ENCODE results near the gene TH.

The TH gene

DNA sequence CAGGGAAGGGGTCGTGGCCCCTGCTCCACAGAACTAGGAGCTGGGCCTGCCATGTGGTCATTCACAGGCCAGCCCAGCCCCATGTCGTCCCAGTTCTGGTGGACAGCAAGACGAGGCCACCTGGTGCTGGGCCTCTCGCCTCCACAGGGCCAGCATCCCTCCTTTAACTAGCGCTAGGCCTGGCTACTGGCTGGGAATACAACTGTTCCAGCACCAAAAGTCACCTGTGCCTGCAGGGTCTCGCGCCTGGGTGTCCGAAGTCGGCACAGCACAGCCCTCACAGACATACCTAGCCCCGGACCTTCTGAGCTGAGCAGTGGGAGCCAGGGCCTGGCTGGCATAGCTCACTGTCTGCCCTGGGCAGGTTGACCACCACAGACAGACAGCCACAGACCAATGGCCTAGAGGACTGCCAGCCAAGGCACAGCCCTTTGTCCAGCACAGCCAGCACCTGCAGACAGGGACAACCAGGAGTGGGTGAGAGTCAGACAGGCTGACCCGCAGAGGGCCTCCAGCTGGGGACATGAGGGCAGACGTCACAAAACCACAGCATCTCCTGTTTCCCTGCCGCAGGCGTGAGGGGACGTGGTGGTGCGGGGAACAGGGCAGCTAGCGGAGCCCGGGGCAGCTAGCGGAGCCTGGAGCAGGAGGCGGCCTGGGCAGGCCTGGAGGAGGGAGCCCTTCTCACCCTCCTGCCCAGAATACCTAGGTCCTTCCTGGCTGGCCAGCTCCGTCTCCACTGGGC lies 27.2 kb upstream of the TH start:
- H3K27ac ChIP-seq = no peak overlapping the region
- no peak for TF ChIP-seq ZFX (IDR thresholded peaks at IDR 0.05; ENCODE audit: borderline replicate concordance)
- TF ChIP-seq, protein P1, sequence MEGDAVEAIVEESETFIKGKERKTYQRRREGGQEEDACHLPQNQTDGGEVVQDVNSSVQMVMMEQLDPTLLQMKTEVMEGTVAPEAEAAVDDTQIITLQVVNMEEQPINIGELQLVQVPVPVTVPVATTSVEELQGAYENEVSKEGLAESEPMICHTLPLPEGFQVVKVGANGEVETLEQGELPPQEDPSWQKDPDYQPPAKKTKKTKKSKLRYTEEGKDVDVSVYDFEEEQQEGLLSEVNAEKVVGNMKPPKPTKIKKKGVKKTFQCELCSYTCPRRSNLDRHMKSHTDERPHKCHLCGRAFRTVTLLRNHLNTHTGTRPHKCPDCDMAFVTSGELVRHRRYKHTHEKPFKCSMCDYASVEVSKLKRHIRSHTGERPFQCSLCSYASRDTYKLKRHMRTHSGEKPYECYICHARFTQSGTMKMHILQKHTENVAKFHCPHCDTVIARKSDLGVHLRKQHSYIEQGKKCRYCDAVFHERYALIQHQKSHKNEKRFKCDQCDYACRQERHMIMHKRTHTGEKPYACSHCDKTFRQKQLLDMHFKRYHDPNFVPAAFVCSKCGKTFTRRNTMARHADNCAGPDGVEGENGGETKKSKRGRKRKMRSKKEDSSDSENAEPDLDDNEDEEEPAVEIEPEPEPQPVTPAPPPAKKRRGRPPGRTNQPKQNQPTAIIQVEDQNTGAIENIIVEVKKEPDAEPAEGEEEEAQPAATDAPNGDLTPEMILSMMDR (IDR thresholded peaks at IDR 0.05) = no peak

- no peak overlapping the region for H3K27ac ChIP-seq
- TF ChIP-seq ZFX (IDR thresholded peaks at IDR 0.05; ENCODE audit: borderline replicate concordance) = no peak
- TF ChIP-seq, protein P1 (IDR thresholded peaks at IDR 0.05) = no peak
Measured at GRCh38 chr11:2197771-2198520, 26.3 kb upstream of the TH start.

DNA sequence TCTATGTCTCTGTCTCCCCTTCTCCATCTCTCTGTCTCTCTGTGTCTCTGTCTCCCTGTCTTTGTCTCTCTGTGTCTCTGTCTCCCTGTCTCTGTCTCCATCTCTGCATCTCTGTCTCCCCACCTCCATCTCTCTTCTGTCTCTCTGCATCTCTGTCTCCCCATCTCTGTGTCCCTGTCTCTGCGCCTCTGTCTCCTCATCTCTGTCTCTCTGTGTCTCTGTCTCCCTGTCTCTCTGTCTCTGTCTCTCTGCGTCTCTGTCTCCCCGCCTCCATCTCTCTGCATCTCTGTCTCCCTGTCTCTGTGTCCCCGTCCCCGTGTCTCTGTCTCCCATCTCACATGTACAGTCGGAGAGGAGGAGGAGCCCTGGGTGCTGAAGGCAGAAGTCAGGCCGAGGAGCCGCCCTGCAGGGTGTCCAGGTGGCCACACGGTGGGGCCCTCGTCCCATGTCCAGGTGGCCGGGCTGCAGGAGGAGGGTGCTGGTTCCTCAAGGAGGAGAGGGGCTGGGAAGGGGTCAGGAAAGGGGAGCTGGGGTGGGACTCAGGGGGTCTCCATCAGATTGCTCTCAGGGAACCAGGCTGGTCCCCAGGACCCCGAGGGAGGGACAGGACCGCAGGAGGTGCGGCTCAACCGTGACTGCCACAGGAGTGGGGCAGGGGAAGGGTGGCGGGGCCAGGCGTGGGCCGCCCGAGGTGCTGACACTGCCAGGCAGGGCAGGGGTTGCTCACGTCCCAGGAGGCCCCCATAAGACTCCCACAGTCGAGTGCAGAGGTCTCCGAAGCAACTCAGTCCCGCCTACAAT lies 25.6 kb upstream of the TH start:
- no peak overlapping the region for H3K27ac ChIP-seq
- TF ChIP-seq ZFX (IDR thresholded peaks at IDR 0.05; ENCODE audit: borderline replicate concordance) = no peak
- TF ChIP-seq, protein P1 (IDR thresholded peaks at IDR 0.05) = peak; percentile 91

- TF ChIP-seq ZFX (IDR thresholded peaks at IDR 0.05; ENCODE audit: borderline replicate concordance) = no peak
- TF ChIP-seq, protein P1 (IDR thresholded peaks at IDR 0.05) = no peak
- H3K27ac ChIP-seq = no peak overlapping the region
Measured at GRCh38 chr11:2195756-2196088, 24.1 kb upstream of the TH start.

DNA sequence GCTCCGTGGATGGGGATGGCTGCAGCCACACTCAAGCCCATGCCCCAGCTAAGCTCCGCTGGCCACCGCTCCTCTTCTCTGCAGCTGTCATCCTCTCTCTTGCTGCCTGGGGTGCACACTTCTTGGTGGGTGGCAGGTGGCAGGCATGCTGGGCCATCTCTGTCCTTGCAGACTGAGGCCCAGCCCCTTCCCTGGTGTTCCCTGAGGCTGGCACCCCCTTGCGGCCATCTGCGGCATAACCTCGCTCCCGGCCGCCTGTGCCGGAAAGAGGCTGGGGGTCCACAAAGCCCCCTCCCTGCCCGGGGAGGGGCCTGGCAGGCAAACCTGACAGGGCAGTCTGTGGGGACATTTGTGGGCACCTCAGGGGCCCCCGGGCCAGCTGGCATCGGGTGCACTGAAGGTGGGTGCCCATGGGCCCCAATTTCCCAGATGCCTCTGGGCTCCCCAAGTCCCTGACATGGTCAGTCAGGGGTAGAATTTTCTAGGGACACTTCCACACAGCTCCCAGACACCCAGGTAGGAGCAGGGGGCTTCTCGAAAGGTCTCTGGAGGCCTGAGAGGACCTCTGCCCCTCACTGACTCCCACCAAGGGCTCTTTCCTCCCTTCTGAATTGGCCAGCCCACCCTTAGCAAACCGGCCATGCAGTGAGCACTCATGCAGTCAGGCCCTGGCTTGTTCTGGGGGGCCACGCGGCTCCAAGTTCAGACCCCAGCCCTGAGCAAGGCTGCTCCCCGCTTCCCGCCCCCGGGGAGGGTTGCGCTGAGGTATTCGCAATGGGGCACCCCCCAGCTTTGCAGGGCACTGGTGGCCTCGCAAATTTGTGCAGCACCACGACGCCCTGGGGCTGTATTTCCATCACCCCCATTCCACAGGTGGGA lies 23.5 kb upstream of the TH start:
- H3K27ac ChIP-seq = peak overlapping the region; percentile 59; the same call in 1 of the 2 replicates
- TF ChIP-seq, protein P1 (IDR thresholded peaks at IDR 0.05) = peak; percentile 97
- no peak for TF ChIP-seq ZFX (IDR thresholded peaks at IDR 0.05; ENCODE audit: borderline replicate concordance)

DNA sequence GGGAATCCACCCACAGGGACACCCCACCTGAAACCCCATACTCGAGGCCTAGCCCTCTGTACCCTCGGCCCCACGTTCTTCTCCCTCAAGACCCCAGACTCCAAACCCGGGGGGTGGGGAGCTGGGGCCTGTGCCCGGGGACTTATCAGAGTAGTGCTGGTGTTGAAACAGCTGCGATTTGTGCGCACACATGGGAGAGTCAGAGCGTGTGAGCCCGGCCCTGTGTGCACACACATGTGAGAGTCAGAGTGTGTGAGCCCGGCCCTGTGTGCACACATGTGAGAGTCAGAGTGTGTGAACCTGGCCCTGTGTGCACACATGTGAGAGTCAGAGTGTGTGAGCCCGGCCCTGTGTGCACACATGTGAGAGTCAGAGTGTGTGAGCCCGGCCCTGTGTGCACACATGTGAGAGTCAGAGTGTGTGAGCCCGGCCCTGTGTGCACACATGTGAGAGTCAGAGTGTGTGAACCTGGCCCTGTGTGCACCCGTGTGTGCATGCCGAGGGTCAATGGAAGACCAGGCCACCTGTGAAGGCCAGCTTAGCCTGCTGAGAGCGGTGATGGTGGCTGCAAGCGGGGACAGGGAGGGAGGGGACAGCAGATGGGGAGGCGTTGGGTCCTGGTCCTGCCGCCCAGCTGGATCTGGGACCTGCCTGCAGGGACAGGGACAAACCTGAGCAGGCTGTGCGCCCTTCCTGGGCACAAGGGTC lies 22.4 kb upstream of the TH start:
- H3K27ac ChIP-seq = peak overlapping the region; percentile 59
